Activated T-cell treated with anti-CD3 and anti-CD28 coated beads for 24 hours (primary cell): ENCODE results near the gene PCDHB2.
"Not testable (repeated sequence)": the region's sequence is repeated elsewhere in the genome, so short reads cannot be mapped to it uniquely, and the experiment has no call there.

Experiments used
- DNase-seq: peaks from one replicate; pipeline ENCODE4 v3.0.0-alpha.2; 2020; ENCODE audit warnings: low read depth

Gene PCDHB2

GRCh38 chr5:141135718-141136266 lies 41.4 kb downstream of the PCDHB2 start:
- no peak for DNase-seq

- DNase-seq = not testable (repeated sequence)
These were observed 42.9 kb downstream of the PCDHB2 start for GRCh38 chr5:141137346-141137745.
